ENCODE data around the gene HOXA5.

GRCh38 chr7:27180431-27181420 lies 37.2 kb upstream of the HOXA5 start:
- TF ChIP-seq CTCF (conservative IDR thresholded peaks at IDR 0.05; ENCODE audit: low read length) (no peak), EZH2phosphoT487 (IDR thresholded peaks at IDR 0.05; ENCODE audit: borderline replicate concordance, low read depth, low read length) (no peak)

All from OCI-LY7 (cell line).